GM21717 (cell line): Measurements from ENCODE around the gene DSTYK.
A peak's percentile ranks its signal among the peaks of the same experiment; 100 is the strongest.

Source experiments
- ATAC-seq: cut with Tn5 transposase; IDR thresholded peaks from one replicate; pipeline ENCODE4 v1.9.1; 2021; ENCODE audit warnings: mild to moderate bottlenecking, moderate library complexity; ENCODE audit not compliant: unreplicated experiment

The DSTYK gene

GRCh38 chr1:205211169-205211838 is at the start of gene DSTYK:
DSTYK (minus strand) TSS chr1:205211702; CDS start chr1:205211535, 167 bp downstream.
- ATAC-seq = peak; percentile 82

- ATAC-seq = no peak
Observed at GRCh38 chr1:205259998-205260397, 48.5 kb upstream of the DSTYK start.

GRCh38 chr1:205259324-205259832 is 47.9 kb upstream of the DSTYK start:
- ATAC-seq = no peak

- no peak for ATAC-seq
Observed at GRCh38 chr1:205258719-205259118, 47.2 kb upstream of the DSTYK start.

- no peak for ATAC-seq
Observed at GRCh38 chr1:205258261-205258691, 46.8 kb upstream of the DSTYK start.

GRCh38 chr1:205257735-205258134 is 46.2 kb upstream of the DSTYK start:
- no peak for ATAC-seq

GRCh38 chr1:205256951-205257625 is 45.6 kb upstream of the DSTYK start:
- ATAC-seq = no peak

- no peak for ATAC-seq
Observed at GRCh38 chr1:205255941-205256780, 44.7 kb upstream of the DSTYK start.

GRCh38 chr1:205251576-205251975 is 40.1 kb upstream of the DSTYK start:
- no peak for ATAC-seq

GRCh38 chr1:205250699-205251098 is 39.2 kb upstream of the DSTYK start:
- no peak for ATAC-seq

GRCh38 chr1:205249651-205250050 is 38.1 kb upstream of the DSTYK start:
- no peak for ATAC-seq

- ATAC-seq = no peak
Observed at GRCh38 chr1:205248793-205249601, 37.5 kb upstream of the DSTYK start.

- no peak for ATAC-seq
Observed at GRCh38 chr1:205247130-205247921, 35.8 kb upstream of the DSTYK start.

- ATAC-seq = no peak
Observed at GRCh38 chr1:205246351-205247119, 35.0 kb upstream of the DSTYK start.

GRCh38 chr1:205245096-205245495 is 33.6 kb upstream of the DSTYK start:
- no peak for ATAC-seq

GRCh38 chr1:205244384-205244783 is 32.9 kb upstream of the DSTYK start:
- no peak for ATAC-seq

GRCh38 chr1:205243350-205244191 is 32.1 kb upstream of the DSTYK start:
- ATAC-seq = no peak

- no peak for ATAC-seq
Observed at GRCh38 chr1:205241366-205242030, 30.0 kb upstream of the DSTYK start.
